ENCODE measurements around the gene SAMD4B.

The SAMD4B gene

DNA sequence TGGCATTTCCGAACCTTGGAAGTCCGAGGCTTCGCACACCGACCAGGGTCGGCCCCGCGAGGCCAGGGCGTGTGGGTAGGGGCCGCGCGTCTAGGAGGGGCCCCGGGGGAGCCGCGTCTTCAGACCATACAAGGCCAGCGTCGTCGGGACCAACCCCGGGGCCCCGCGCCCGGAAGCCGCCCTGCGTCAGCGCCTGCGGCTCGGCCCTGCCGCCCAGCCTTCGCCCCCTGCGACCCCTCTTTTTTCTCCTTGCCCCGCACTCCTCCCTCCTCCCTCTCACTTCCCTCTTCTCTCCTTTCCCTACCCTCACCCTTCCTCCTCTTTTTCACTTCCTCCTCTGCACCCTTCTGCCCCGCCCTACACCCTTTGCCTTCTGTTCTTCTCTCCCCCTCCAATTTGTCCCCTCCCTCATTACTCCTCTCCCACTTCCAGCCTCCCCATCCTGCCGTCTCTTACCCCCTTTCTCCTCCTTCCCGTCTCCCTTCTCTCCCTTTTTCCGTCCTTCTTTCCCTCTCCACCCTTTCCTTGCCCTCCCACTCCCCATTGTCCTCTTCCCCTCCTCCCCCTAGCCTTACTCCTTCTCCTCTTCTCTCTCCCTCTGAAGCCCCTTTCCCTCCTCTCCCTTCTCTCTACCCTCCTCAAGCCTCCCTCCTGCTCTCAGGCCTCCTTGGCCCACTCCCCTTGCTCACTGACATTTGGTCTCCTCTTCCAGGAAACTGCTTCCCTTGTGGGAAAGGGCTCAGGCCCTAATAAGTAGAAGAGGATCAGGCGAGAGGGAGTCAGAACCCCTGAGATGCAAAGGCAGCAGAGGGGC is 68.0 kb downstream of the SAMD4B start:
- peak overlapping the region; percentile 98 for H3K4me3 ChIP-seq (ENCODE audit: low read depth, low read length)
- TF ChIP-seq, protein P1, sequence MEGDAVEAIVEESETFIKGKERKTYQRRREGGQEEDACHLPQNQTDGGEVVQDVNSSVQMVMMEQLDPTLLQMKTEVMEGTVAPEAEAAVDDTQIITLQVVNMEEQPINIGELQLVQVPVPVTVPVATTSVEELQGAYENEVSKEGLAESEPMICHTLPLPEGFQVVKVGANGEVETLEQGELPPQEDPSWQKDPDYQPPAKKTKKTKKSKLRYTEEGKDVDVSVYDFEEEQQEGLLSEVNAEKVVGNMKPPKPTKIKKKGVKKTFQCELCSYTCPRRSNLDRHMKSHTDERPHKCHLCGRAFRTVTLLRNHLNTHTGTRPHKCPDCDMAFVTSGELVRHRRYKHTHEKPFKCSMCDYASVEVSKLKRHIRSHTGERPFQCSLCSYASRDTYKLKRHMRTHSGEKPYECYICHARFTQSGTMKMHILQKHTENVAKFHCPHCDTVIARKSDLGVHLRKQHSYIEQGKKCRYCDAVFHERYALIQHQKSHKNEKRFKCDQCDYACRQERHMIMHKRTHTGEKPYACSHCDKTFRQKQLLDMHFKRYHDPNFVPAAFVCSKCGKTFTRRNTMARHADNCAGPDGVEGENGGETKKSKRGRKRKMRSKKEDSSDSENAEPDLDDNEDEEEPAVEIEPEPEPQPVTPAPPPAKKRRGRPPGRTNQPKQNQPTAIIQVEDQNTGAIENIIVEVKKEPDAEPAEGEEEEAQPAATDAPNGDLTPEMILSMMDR (IDR thresholded peaks at IDR 0.05; ENCODE audit: low read depth, low read length, missing control alignments) = no peak
- no peak for DNase-seq (ENCODE audit: low read depth)

DNA sequence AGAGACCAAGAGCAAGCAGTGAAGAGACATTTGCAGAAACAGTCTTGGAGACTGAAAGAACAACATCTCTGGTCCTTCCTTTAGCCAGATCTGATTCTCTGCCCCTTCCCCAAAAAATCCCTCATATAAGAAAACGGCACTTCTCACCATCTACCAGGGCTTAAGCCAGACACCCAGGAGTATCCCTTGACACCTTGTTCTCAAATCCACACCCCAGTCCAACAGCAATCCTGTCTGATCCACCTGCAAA is 68.5 kb downstream of the SAMD4B start:
- TF ChIP-seq, protein P1 (IDR thresholded peaks at IDR 0.05; ENCODE audit: low read depth, low read length, missing control alignments) = no peak
- peak overlapping the region; percentile 98; the same call in 1 of the 2 replicates for H3K4me3 ChIP-seq (ENCODE audit: low read depth, low read length)
- no peak for DNase-seq (ENCODE audit: low read depth)

DNA sequence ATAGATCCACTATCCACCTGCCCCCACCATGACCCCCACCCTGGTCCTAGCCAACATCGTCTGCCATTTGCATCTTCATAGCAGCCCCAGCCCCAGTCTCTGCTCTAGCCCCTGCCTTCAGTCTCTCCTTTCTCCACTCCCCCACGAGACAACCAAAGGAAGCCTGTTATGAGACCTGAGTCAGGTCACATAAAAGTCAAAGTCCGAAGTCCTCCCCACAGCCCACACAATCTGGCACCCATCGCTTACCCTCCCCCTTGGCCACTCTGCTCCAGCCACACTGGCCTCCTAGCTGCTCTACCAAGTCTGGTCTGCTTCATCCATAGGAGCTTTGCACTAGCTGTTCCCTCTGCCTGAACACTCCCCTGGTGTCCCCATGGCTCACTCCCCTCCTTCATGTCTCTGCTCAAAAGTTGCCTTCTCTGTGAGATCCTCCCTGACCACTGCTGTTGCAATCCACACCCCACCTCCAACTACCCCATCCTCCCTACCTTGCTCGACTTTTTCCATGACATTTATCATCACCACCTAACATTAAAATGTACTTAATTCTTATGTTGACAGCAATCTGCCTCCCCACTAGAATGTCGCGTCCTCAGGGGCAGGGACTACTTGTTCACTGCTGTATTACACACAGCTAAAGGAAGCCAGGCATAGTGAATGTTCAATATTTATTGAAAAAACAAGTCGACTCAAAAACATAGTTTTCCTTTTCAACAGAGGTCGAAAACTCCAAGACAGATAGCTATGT is 69.0 kb downstream of the SAMD4B start:
- TF ChIP-seq, protein P1 (IDR thresholded peaks at IDR 0.05; ENCODE audit: low read depth, low read length, missing control alignments) = no peak
- H3K4me3 ChIP-seq (ENCODE audit: low read depth, low read length) = peak overlapping the region; percentile 98; the same call in 1 of the 2 replicates
- no peak for DNase-seq (ENCODE audit: low read depth)

DNA sequence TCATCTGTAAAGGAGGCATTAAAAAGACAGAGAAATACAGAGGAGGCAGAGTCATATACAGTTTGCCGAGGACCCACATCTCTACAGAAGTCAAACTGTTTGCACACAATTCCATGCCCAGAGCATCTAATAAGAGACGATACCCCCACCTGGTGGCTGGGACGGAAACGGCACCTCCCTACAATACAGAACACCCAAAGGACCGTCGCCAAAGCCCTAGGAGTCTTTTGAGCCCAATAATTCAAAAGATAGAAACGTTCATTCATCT is 69.5 kb downstream of the SAMD4B start:
- TF ChIP-seq, protein P1 (IDR thresholded peaks at IDR 0.05; ENCODE audit: low read depth, low read length, missing control alignments) = peak; percentile 89
- peak overlapping the region; percentile 24; the same call in 1 of the 2 replicates for H3K4me3 ChIP-seq (ENCODE audit: low read depth, low read length)
- peak; percentile 87 for DNase-seq (ENCODE audit: low read depth)

DNA sequence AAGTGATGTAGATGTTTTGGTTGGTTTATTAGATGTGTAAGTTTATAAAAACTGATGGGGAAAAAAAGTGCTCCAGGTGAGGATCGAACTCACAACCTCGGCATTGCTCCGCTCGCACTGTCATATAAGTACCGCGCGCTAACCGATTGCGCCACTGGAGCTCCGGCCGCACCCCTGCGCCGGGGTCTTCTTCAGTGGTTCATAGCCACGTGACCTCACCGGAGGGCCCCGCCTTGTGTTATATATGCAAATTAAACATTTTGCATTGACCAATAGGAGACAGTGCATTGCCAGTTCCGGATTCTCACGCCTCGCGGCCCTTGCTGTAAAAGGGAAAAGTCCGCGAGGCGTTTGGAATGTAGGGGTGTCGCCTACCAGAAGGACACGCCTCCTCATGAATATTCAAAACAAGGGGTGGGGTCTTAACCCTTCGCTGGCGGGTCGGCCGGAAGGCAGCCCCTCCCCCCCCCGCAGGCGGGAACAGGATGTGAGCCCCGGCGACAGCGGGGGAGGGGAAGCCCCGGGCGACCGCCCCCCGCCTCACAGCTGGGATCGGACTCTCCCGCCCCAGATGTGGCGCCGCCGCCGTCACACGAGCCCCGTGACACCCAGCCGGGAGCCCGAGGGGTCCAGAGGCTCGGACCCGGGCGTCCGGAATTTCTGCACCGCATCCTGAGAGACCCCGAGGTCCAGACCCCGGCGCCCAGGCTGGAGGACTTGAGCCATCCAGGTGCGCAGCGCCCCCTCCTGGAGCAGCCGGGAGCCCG is 70.1 kb downstream of the SAMD4B start, which contains the start of gene PLEKHG2:
Gene PLEKHG2, plus strand, starts transcription at position 570 of the 767 bp plus-strand sequence. CDS start 1,418 bp downstream, outside the sequence.
- peak within 1 kb of the TSS; percentile 98 for H3K4me3 ChIP-seq (ENCODE audit: low read depth, low read length)
- TF ChIP-seq, protein P1 (IDR thresholded peaks at IDR 0.05; ENCODE audit: low read depth, low read length, missing control alignments) = peak; percentile 75
- peak; percentile 99 for DNase-seq (ENCODE audit: low read depth)

DNA sequence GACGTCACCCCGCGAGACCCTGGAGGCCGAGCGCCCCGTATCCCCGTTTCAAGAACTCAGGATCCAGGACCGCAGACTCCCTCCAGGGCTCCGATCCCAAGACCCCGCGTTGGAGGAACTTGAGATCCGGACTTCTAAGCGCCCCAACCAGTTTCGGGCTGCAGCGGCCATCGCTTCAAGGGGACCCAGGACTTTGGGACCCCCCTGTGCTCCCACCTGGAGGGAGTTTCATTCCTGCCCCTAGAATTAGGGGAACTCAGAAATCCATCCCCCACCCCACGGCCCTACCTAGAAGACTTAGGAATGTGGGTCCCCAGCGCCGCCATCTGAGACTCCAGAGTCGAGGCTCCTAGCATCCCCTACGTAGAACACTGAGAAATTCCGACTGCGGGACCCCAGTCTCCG is 70.6 kb downstream of the SAMD4B start:
- TF ChIP-seq, protein P1 (IDR thresholded peaks at IDR 0.05; ENCODE audit: low read depth, low read length, missing control alignments) = no peak
- no peak for DNase-seq (ENCODE audit: low read depth)
- H3K4me3 ChIP-seq (ENCODE audit: low read depth, low read length) = peak overlapping the region; percentile 76

Measured in GM12864 (cell line).